ENCODE data around the gene MIB2. TPM values are rescaled to one million over a fixed set of nuclear protein-coding genes. Genes with fewer than 3 reads are reported as not detected.
A peak's percentile ranks its signal among the peaks of the same experiment; 100 is the strongest.

The MIB2 gene
- total RNA-seq, 4 donors from 2014 or later: 80.0 to 99.8 (median 96.6) TPM

- peaks cover 15 to 60% (median 17%) of the 10 kb centered on the region in 3 donors for H3K4me1 ChIP-seq
- H3K36me3 ChIP-seq: peaks cover 0 to 52% (median 3%) of the 10 kb centered on the region in 3 donors
- H3K27ac ChIP-seq: no peak overlapping the region
- intact Hi-C loops (cut with DNase I): no loop called here
- H3K27me3 ChIP-seq: no peaks in the 10 kb centered on the region
- no peak overlapping the region for H3K4me3 ChIP-seq
- WGBS, 2 donors: 91% methylated on average over 12 of the region's 16 CpGs; no CpG with 5 or more reads in 1 of the 2 donors
- TF ChIP-seq POLR2A (IDR thresholded peaks at IDR 0.05) (no peak), CTCF (IDR thresholded peaks at IDR 0.05) (no peak)
- H3K9me3 ChIP-seq: no peaks in the 10 kb centered on the region
- DNase-seq: no peak
Measured at GRCh38 chr1:1620433-1621139, 5.3 kb downstream of the MIB2 start.

GRCh38 chr1:1621173-1622009, 6.1 kb downstream of the MIB2 start:
- Histone ChIP-seq H3K27me3 (no peaks in the 10 kb centered on the region), H3K27ac (peak overlapping the region in 3 of 4 donors; percentile 42 to 59 (median 51)), H3K36me3 (peaks cover 0 to 54% (median 3%) of the 10 kb centered on the region in 3 donors), H3K9me3 (no peaks in the 10 kb centered on the region), H3K4me1 (peaks cover 14 to 64% (median 14%) of the 10 kb centered on the region in 3 donors), H3K4me3 (no peak overlapping the region)
- intact Hi-C loops (cut with DNase I): no loop called here
- no CpG with 5 or more reads among the region's 31 CpGs for WGBS, 2 donors
- TF ChIP-seq POLR2A (IDR thresholded peaks at IDR 0.05): no peak
- TF ChIP-seq CTCF (IDR thresholded peaks at IDR 0.05): no peak
- no peak for DNase-seq

- DNase-seq: no peak
- Histone ChIP-seq H3K4me3 (no peak overlapping the region), H3K27ac (peak overlapping the region in 3 of 4 donors; percentile 42 to 63 (median 59)), H3K9me3 (no peaks in the 10 kb centered on the region), H3K36me3 (peaks cover 0 to 51% (median 3%) of the 10 kb centered on the region in 3 donors), H3K27me3 (no peaks in the 10 kb centered on the region), H3K4me1 (peaks cover 10 to 64% (median 11%) of the 10 kb centered on the region in 3 donors)
- 48 to 67% methylated on average over 3 to 5 of the region's 21 CpGs for WGBS, 2 donors
- intact Hi-C loops (cut with DNase I): no loop called here
- TF ChIP-seq POLR2A (IDR thresholded peaks at IDR 0.05) (no peak), CTCF (IDR thresholded peaks at IDR 0.05) (no peak)
Measured at GRCh38 chr1:1622010-1622787, 6.9 kb downstream of the MIB2 start.

GRCh38 chr1:1622788-1623094, 7.4 kb downstream of the MIB2 start:
- peaks cover 8 to 62% (median 10%) of the 10 kb centered on the region in 3 donors for H3K4me1 ChIP-seq
- H3K4me3 ChIP-seq: no peak overlapping the region
- TF ChIP-seq POLR2A (IDR thresholded peaks at IDR 0.05) (no peak), CTCF (IDR thresholded peaks at IDR 0.05) (no peak)
- peak overlapping the region in 3 of 4 donors; percentile 30 to 63 (median 59) for H3K27ac ChIP-seq
- H3K9me3 ChIP-seq: no peaks in the 10 kb centered on the region
- 94 to 97% methylated on average over 6 to 9 of the region's 17 CpGs for WGBS, 2 donors
- peaks cover 0 to 46% (median 3%) of the 10 kb centered on the region in 3 donors for H3K36me3 ChIP-seq
- intact Hi-C loops (cut with DNase I): no loop called here
- H3K27me3 ChIP-seq: no peaks in the 10 kb centered on the region
- DNase-seq: no peak

Measured in esophagus squamous epithelium (tissue), 5 donors.